Putamen (tissue), 1 donor: Measurements from ENCODE around the gene MYO1G.
"Not testable (repeated sequence)": the region's sequence is repeated elsewhere in the genome, so short reads cannot be mapped to it uniquely, and the experiment has no call there.

Experiments
- DNase-seq: peaks from one replicate; pipeline ENCODE4 v3.0.0-alpha.2; 2016; ENCODE audit warnings: low spot score

MYO1G gene

GRCh38 chr7:44943631-44944030, 35.2 kb downstream of the MYO1G start:
- no peak for DNase-seq

- DNase-seq, result no peak
Observed at GRCh38 chr7:44937426-44937825, 41.4 kb downstream of the MYO1G start.

GRCh38 chr7:44936322-44936721, 42.5 kb downstream of the MYO1G start:
- DNase-seq, result no peak

- DNase-seq, result no peak
Observed at GRCh38 chr7:44935583-44935982, 43.2 kb downstream of the MYO1G start.

- DNase-seq, result no peak
Observed at GRCh38 chr7:44935016-44935415, 43.8 kb downstream of the MYO1G start.

- DNase-seq, result not testable (repeated sequence)
Observed at GRCh38 chr7:44934510-44934909, 44.3 kb downstream of the MYO1G start.

GRCh38 chr7:44930921-44931320, 47.9 kb downstream of the MYO1G start:
- DNase-seq, result no peak

- DNase-seq, result no peak
Observed at GRCh38 chr7:44922351-44922694, 56.5 kb downstream of the MYO1G start.

GRCh38 chr7:44921607-44922350, 57.0 kb downstream of the MYO1G start:
- DNase-seq, result peak; percentile 67

GRCh38 chr7:44920119-44920518, 58.7 kb downstream of the MYO1G start:
- no peak for DNase-seq

- no peak for DNase-seq
Observed at GRCh38 chr7:44918029-44918428, 60.8 kb downstream of the MYO1G start.

- no peak for DNase-seq
Observed at GRCh38 chr7:44917465-44917864, 61.4 kb downstream of the MYO1G start.

- DNase-seq, result no peak
Observed at GRCh38 chr7:44914992-44915607, 63.7 kb downstream of the MYO1G start.

GRCh38 chr7:44912775-44913347, 66.0 kb downstream of the MYO1G start:
- DNase-seq, result no peak
